Common myeloid progenitor, CD34-positive (primary cell): ENCODE data around the gene SSR3.
"Not testable (repeated sequence)": the region's sequence is repeated elsewhere in the genome, so short reads cannot be mapped to it uniquely, and the experiment has no call there.

Source experiments
- CTCF ChIA-PET: fragments of 350-600 bp; sonication (Branson Sonifier 250); formaldehyde crosslinking; loops from one replicate; lab custom pipeline; 2021; ENCODE audit warnings: antibody characterized with exemption; lab: Charles Lee
- POLR2A ChIA-PET: fragments of 350-600 bp; sonication (Branson Sonifier 250); formaldehyde crosslinking; loops from one replicate; lab custom pipeline; 2021; ENCODE audit warnings: antibody characterized with exemption; lab: Charles Lee
- DNase-seq, 3 donors: peaks; one replicate each; pipeline versions ENCODE4 v3.0.0 to v3.0.0-alpha.2; 2013
- H3K27ac ChIP-seq, 2 experiments: 1 replicate in 1 of 2; 2 replicates in 1 of 2; pipeline ENCODE4 v1.7.0; 2013; ENCODE audit warnings: inconsistent platforms in 2 of 2, low read length in 2 of 2, mild to moderate bottlenecking in 2 of 2, low read depth in 1 of 2, moderate library complexity in 1 of 2; ENCODE audit not compliant: severe bottlenecking in 2 of 2, insufficient read depth in 1 of 2, poor library complexity in 1 of 2
- H3K27me3 ChIP-seq, 5 experiments: replicated peaks in 2 of 5; 1 replicate in 3 of 5; 2 replicates in 2 of 5; pipeline versions ENCODE4 v1.6.1 to v1.7.0; 2013; ENCODE audit warnings: low read length in 4 of 5, mild to moderate bottlenecking in 2 of 5, moderate library complexity in 2 of 5, inconsistent platforms in 1 of 5; ENCODE audit not compliant: insufficient read depth in 5 of 5, control insufficient read depth in 4 of 5
- H3K36me3 ChIP-seq, 4 experiments: 1 replicate in 2 of 4; 2 replicates in 2 of 4; pipeline versions ENCODE4 v1.6.1 to v1.7.0; 2013; ENCODE audit warnings: low read length in 3 of 4, control low read depth in 1 of 4, mild to moderate bottlenecking in 1 of 4; ENCODE audit not compliant: control insufficient read depth in 4 of 4, insufficient read depth in 4 of 4
- H3K4me1 ChIP-seq, 4 experiments: 1 replicate in 3 of 4; 2 replicates in 1 of 4; pipeline versions ENCODE4 v1.6.1 to v1.7.1; 2013; ENCODE audit warnings: low read length in 3 of 4, mild to moderate bottlenecking in 3 of 4, control low read depth in 1 of 4, inconsistent platforms in 1 of 4, moderate library complexity in 1 of 4; ENCODE audit not compliant: control insufficient read depth in 4 of 4, insufficient read depth in 4 of 4; ENCODE audit errors: control extremely low read depth in 1 of 4
- H3K4me3 ChIP-seq, 7 experiments: 1 replicate in 4 of 7; 2 replicates in 3 of 7; pipeline versions ENCODE4 v1.5.1 to v1.7.0; 2013; ENCODE audit warnings: mild to moderate bottlenecking in 7 of 7, low read length in 6 of 7, moderate library complexity in 6 of 7, inconsistent platforms in 2 of 7, low read depth in 2 of 7, control low read depth in 1 of 7; ENCODE audit not compliant: insufficient read depth in 4 of 7, control insufficient read depth in 1 of 7; ENCODE audit errors: extremely low read depth in 1 of 7
- H3K9me3 ChIP-seq, 5 experiments: 1 replicate in 4 of 5; 2 replicates in 1 of 5; pipeline versions ENCODE4 v1.6.1 to v1.7.1; 2013; ENCODE audit warnings: low read length in 4 of 5, mild to moderate bottlenecking in 2 of 5, inconsistent platforms in 1 of 5, low read depth in 1 of 5, moderate library complexity in 1 of 5; ENCODE audit not compliant: control insufficient read depth in 4 of 5, insufficient read depth in 2 of 5; ENCODE audit errors: control extremely low read depth in 1 of 5
- WGBS: methylation state at CpG from one replicate; pipeline ENCODE4 v1.1.5; 2013; ENCODE audit not compliant: insufficient coverage; 5-methylcytosine and 5-hydroxymethylcytosine counted together

Gene SSR3

DNA sequence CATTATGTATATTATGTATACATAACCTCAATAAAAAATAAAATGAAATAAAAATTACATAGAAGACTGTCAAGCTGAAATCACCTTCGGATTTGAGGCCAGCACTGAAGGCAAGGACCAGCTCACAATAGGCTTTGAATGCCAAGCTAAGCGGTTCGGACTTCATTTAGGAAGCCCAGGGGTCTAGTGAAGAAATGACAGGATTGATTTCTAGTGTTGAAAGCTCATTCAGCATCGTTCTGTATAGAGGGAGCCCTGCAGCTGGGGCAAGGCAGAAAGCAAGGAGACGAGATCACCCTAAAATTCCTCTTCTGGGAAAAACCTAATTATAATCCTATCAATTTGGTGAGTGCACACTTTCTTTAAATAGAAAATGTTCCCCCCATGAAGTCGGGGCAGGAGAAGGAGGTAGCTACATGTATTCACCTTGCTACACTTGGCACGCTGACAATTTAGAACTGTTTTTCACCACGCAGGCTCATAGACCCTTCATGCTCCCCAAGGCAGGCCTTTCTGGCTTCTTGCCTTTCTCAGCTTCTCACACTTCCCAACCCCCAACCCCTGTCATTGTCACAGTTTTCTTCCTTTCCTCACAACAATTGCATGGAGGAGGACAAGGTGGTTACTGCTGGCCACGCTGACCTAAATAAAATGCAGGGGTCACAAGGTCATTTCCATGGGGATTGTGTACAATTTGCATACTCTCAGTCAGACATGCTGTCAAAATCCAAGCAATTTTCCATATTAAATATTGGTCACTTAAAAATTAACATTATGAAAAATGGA lies 44.4 kb upstream of the SSR3 start:
- Histone ChIP-seq H3K27me3 (no peaks in the 10 kb centered on the region), H3K4me3 (no peak overlapping the region), H3K4me1 (peaks cover 0 to 12% (median 0%) of the 10 kb centered on the region in 4 experiments), H3K36me3 (no peaks in the 10 kb centered on the region), H3K27ac (no peak overlapping the region), H3K9me3 (no peaks in the 10 kb centered on the region)
- POLR2A ChIA-PET = no interaction called here
- DNase-seq = no peak
- CTCF ChIA-PET = interaction anchor here (1.2 to 2.0 kb wide), 3 partner anchors 25 to 538 kb away, joined by 3 to 4 read pairs (median 3); no protein-coding TSS in a partner anchor
- WGBS = 94% methylated on average over 7 of the region's 9 CpGs

DNA sequence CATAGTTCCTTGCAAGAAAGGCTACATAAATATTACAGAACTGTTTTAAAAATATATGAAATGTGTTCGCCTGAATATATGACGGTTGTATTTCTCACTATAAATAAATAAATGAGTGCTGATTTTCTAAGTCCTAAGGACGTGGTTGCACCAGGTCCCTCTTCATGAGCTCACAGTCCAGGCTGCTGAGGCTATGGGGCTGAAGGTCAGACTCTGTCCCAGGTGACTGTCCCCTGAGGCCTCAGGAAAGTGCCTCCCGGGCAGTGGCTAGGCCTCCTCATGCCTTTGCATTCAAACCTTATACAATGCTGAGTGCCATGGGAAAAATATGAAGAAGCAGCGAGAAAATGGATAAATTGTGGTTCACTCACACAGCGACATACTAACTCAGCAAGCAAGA lies 43.5 kb upstream of the SSR3 start:
- no peaks in the 10 kb centered on the region for H3K36me3 ChIP-seq
- ChIA-PET POLR2A (no interaction called here), CTCF (interaction anchor here (1.1 to 2.0 kb wide), 3 partner anchors 11 to 539 kb away, joined by 3 to 4 read pairs (median 3); no protein-coding TSS in a partner anchor)
- peaks cover 0 to 12% (median 2%) of the 10 kb centered on the region in 4 experiments for H3K4me1 ChIP-seq
- WGBS = 100% methylated on average over 2 of the region's 6 CpGs
- H3K27ac ChIP-seq = no peak overlapping the region
- no peaks in the 10 kb centered on the region for H3K27me3 ChIP-seq
- H3K9me3 ChIP-seq = no peaks in the 10 kb centered on the region
- no peak overlapping the region for H3K4me3 ChIP-seq
- DNase-seq = no peak

DNA sequence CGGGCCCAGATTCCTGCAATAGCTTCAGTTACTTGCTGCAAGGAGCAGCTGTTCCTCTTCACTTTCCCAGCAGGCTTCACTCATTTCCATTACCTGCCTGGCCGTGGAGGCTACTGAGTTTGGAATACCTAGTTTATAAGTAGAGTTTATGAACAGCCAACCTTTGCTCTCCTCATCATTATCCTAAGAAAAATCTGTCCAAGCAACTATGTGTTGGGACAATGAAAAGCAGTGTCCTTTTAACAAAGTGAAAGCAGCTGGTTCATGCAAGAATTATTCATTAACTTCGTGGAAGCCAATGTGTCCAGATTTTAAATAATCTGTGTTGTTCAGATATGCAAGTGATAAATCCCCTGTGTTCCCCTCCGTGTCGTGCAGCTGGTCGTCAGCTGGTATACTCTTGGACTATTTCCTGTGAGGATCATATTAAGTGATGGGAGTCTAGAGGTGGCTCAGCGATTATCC lies 39.3 kb upstream of the SSR3 start:
- CTCF ChIA-PET = no interaction called here

DNA sequence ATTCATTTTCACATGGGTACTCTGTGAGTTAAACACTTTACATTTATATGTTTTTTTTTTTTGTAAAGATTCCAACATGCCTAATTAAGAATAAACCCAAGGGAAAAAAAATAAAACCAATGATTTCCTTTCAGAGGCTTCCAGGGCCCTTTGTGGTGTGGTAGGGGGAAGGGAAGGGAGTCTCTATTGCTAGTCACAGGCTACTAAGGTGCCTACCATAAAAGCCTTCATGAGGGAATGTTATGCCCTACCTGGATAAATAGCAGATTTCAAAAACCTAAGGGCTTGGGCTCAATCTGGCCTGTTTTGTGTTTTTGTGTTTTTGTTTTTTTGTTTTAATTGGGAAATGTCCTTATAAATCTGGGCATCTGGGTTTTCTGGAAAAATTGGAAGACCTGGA lies 38.9 kb upstream of the SSR3 start:
- Histone ChIP-seq H3K4me1 (peaks cover 0 to 18% (median 2%) of the 10 kb centered on the region in 4 experiments), H3K4me3 (peak overlapping the region in 1 of 7 experiments; percentile 3), H3K36me3 (no peaks in the 10 kb centered on the region), H3K27ac (no peak overlapping the region), H3K27me3 (no peaks in the 10 kb centered on the region), H3K9me3 (no peaks in the 10 kb centered on the region)
- POLR2A ChIA-PET = interaction anchor here (0.6 kb wide), 1 partner anchor 54 kb away, joined by 3 read pairs; no protein-coding TSS in a partner anchor
- CTCF ChIA-PET = no interaction called here
- DNase-seq = no peak

More for the DNA sequence above, 39.3 kb upstream of the SSR3 start:
- H3K4me3 ChIP-seq = no peak overlapping the region
- WGBS = 26% methylated on average over 6 of the region's 7 CpGs
- POLR2A ChIA-PET = interaction anchor here (0.6 kb wide), 1 partner anchor 53 kb away, joined by 3 read pairs; no protein-coding TSS in a partner anchor
- H3K36me3 ChIP-seq = no peaks in the 10 kb centered on the region
- no peaks in the 10 kb centered on the region for H3K9me3 ChIP-seq
- no peaks in the 10 kb centered on the region for H3K27me3 ChIP-seq
- DNase-seq = peak in 1 of 3 donors; percentile 54
- peaks cover 0 to 14% (median 2%) of the 10 kb centered on the region in 4 experiments for H3K4me1 ChIP-seq
- no peak overlapping the region for H3K27ac ChIP-seq

DNA sequence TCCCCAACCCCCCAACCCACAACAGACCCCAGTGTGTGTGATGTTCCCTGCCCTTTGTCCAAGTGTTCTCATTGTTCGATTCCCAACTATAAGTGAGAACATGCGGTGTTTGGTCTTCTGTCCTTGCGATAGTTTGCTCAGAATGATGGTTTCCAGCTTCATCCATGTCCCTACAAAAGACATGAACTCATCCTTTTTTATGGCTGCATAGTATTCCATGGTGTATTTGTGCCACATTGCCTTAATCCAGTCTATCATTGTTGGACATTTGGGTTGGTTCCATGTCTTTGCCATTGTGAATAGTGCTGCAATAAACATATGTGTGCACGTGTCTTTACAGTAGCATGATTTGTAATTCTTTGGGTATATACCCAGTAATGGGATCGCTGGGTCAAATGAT lies 34.9 kb upstream of the SSR3 start:
- H3K4me3 ChIP-seq, H3K27ac ChIP-seq, H3K9me3 ChIP-seq, H3K27me3 ChIP-seq, POLR2A ChIA-PET, DNase-seq, H3K36me3 ChIP-seq: not testable (repeated sequence)
- H3K4me1 ChIP-seq = peaks cover 0 to 34% (median 5%) of the 10 kb centered on the region in 4 experiments
- 100% methylated on average over 1 of the region's 5 CpGs for WGBS
- CTCF ChIA-PET = interaction anchor here (0.5 kb wide), 1 partner anchor 449 kb away, joined by 3 read pairs; no protein-coding TSS in a partner anchor

DNA sequence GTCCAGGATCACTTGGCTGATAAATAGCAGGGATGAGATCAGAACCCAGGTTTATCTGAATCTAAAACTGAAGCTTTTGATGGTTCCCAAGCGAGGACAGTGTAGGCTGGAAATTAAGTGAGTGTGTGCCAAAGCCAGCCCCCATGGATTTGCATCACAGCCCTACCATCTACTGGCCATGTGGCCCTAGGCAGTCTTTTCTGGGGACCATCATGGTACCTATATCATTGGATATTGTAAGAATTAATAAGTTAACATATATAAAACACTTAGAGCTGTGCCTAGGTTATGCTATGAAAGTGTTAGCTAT lies 32.8 kb upstream of the SSR3 start:
- Histone ChIP-seq H3K27me3 (no peaks in the 10 kb centered on the region), H3K27ac (no peak overlapping the region), H3K36me3 (no peaks in the 10 kb centered on the region), H3K4me3 (no peak overlapping the region), H3K9me3 (no peaks in the 10 kb centered on the region), H3K4me1 (peaks cover 0 to 30% (median 5%) of the 10 kb centered on the region in 4 experiments)
- no CpG with 5 or more reads among the region's 1 CpG for whole genome bisulfite sequencing
- POLR2A ChIA-PET = no interaction called here
- CTCF ChIA-PET = interaction anchor here (0.7 to 1.4 kb wide), 3 partner anchors 11 to 546 kb away, joined by 3 to 8 read pairs (median 3); no protein-coding TSS in a partner anchor
- DNase-seq = no peak
